KOPT-K1 (cell line): ENCODE measurements around the gene ZPLD1.

ENCODE experiments used
- H3K27ac ChIP-seq: fragments of 200-600 bp; sonication (generic); 2 replicates; pipeline ENCODE4 v1.5.1; 2016; ENCODE audit warnings: antibody characterized with exemption, mild to moderate bottlenecking, low read depth, low read length; ENCODE audit not compliant: poor library complexity, severe bottlenecking
- H3K36me3 ChIP-seq: fragments of 200-600 bp; sonication (generic); 2 replicates; pipeline ENCODE4 v1.5.1; 2017; ENCODE audit warnings: antibody characterized with exemption, mild to moderate bottlenecking, low read length, moderate library complexity; ENCODE audit not compliant: insufficient read depth
- H3K9me3 ChIP-seq: fragments of 200-600 bp; sonication (generic); 2 replicates; pipeline ENCODE4 v1.5.1; 2017; ENCODE audit warnings: antibody characterized with exemption, low read length, mild to moderate bottlenecking; ENCODE audit not compliant: insufficient read depth, poor library complexity, severe bottlenecking

Gene ZPLD1

GRCh38 chr3:102528727-102529126, 93.9 kb downstream of the ZPLD1 start:
- H3K36me3 ChIP-seq, result no peaks in the 10 kb centered on the region
- no peaks in the 10 kb centered on the region for H3K9me3 ChIP-seq
- no peak overlapping the region for H3K27ac ChIP-seq
